GM12878 (cell line): ENCODE results near the gene TES. TPM values are rescaled to one million over a fixed set of nuclear protein-coding genes. Genes with fewer than 3 reads are reported as not detected.

Experiments
- ATAC-seq: fragments of 200-7000 bp; cut with Tn5 transposase; 3 replicates; pipeline ENCODE4 v1.9.1; 2020; ENCODE audit warnings: mild to moderate bottlenecking, moderate library complexity
- BruUV-seq: library from RNA; stranded (reverse); fragments of 400-500 nt; replicated peaks from 2 replicates; lab custom pipeline; 2021; lab: Mats Ljungman, UMichigan
- CTCF ChIA-PET: fragments of 300-600 bp; sonication (Branson Sonifier 250); formaldehyde crosslinking; extraction: SDS; loops from one replicate; lab custom pipeline; 2021; ENCODE audit warnings: inconsistent platforms; lab: Yijun Ruan, JAX
- POLR2A ChIA-PET: fragments of 350-600 bp; formaldehyde crosslinking; extraction: SDS; loops from one replicate; lab custom pipeline; 2021; ENCODE audit warnings: inconsistent platforms; lab: Charles Lee
- RAD21 ChIA-PET: fragments of 300-600 bp; sonication (Branson Sonifier 250); formaldehyde crosslinking; loops from one replicate; lab custom pipeline; 2023; ENCODE audit warnings: antibody characterized with exemption; ENCODE audit not compliant: unreplicated experiment; lab: Charles Lee
- SMC1A ChIA-PET: fragments of 300-600 bp; sonication (Branson Sonifier 250); formaldehyde crosslinking; loops from one replicate; lab custom pipeline; 2023; ENCODE audit not compliant: unreplicated experiment, uncharacterized antibody; lab: Charles Lee
- DNase-seq: peaks from one replicate; pipeline ENCODE4 v3.0.0-alpha.2; 2011; ENCODE audit warnings: low read depth, low spot score
- FAIRE-seq: peaks from 3 replicates; lab custom pipeline; 2011; peaks lifted over from hg19 to GRCh38; lab: Jason Lieb, UNC
- H2AFZ ChIP-seq: 2 replicates; pipeline ENCODE4 v1.6.0; 2011; ENCODE audit warnings: low read depth, low read length, control low read depth; ENCODE audit not compliant: control insufficient read depth
- H3K27ac ChIP-seq: 2 replicates; pipeline ENCODE4 v1.5.1; 2011; ENCODE audit warnings: control low read depth; ENCODE audit not compliant: control insufficient read depth, insufficient read depth
- H3K27me3 ChIP-seq, 2 experiments: replicated peaks in 1 of 2; 2 replicates each; pipeline versions ENCODE4 v1.6.0 to v1.6.1; 2011; ENCODE audit warnings: low read length in 1 of 2; ENCODE audit not compliant: control insufficient read depth in 2 of 2, insufficient read depth in 2 of 2
- H3K36me3 ChIP-seq, 2 experiments: 2 replicates each; pipeline ENCODE4 v1.5.1; 2011; ENCODE audit warnings: low read length in 1 of 2; ENCODE audit not compliant: control insufficient read depth in 2 of 2, insufficient read depth in 2 of 2
- H3K4me1 ChIP-seq: 2 replicates; pipeline ENCODE4 v1.6.1; 2011; ENCODE audit warnings: mild to moderate bottlenecking, low read length, moderate library complexity, mixed read lengths; ENCODE audit not compliant: control insufficient read depth, insufficient read depth
- H3K4me2 ChIP-seq: 2 replicates; pipeline ENCODE4 v1.6.0; 2011; ENCODE audit warnings: control low read depth; ENCODE audit not compliant: control insufficient read depth, insufficient read depth
- H3K4me3 ChIP-seq: fragments of 200-600 bp; sonication (generic); 2 replicates; pipeline ENCODE4 v1.5.1; 2016
- H3K79me2 ChIP-seq: 2 replicates; pipeline ENCODE4 v1.6.0; 2011; ENCODE audit warnings: low read length; ENCODE audit not compliant: control insufficient read depth, insufficient read depth
- H3K9ac ChIP-seq: 2 replicates; pipeline ENCODE4 v1.8.0; 2011; ENCODE audit warnings: low read length, control low read depth, mixed read lengths; ENCODE audit not compliant: control insufficient read depth, insufficient read depth
- H3K9me3 ChIP-seq: replicated peaks from 3 replicates; pipeline ENCODE4 v1.5.1; 2011; ENCODE audit warnings: mild to moderate bottlenecking, low read length; ENCODE audit not compliant: control insufficient read depth, insufficient read depth
- H4K20me1 ChIP-seq: 2 replicates; pipeline ENCODE4 v1.6.0; 2011; ENCODE audit not compliant: control insufficient read depth, insufficient read depth
- CBFB ChIP-seq: IDR thresholded peaks from 2 replicates; pipeline ENCODE4 v1.6.1; 2016; ENCODE audit warnings: antibody characterized with exemption, low read depth
- E2F8 ChIP-seq: fragments of 450-650 bp; IDR thresholded peaks from 2 replicates; pipeline ENCODE4 v1.6.1; 2018; ENCODE audit warnings: mild to moderate bottlenecking, low read depth, moderate library complexity; ENCODE audit not compliant: partially characterized antibody
- EP300 ChIP-seq, 2 experiments: fragments of 150-350 bp in 1 of 2; IDR thresholded peaks; 2 replicates each; pipeline ENCODE4 v1.6.1; 2011 to 2012; ENCODE audit warnings: low read depth in 2 of 2, low read length in 2 of 2, borderline replicate concordance in 1 of 2, improper control_type of control experiment in 1 of 2, inconsistent platforms in 1 of 2; ENCODE audit not compliant: control insufficient read depth in 1 of 2
- FOS ChIP-seq: IDR thresholded peaks from 3 replicates; pipeline ENCODE4 v1.6.1; 2011; ENCODE audit warnings: borderline replicate concordance; ENCODE audit not compliant: insufficient read length; ENCODE audit errors: extremely low read depth
- GABPA ChIP-seq: IDR thresholded peaks from 2 replicates; pipeline ENCODE4 v1.6.1; 2014; ENCODE audit warnings: antibody characterized with exemption, low read depth, mild to moderate bottlenecking, inconsistent platforms
- GATAD2B ChIP-seq: fragments of 450-650 bp; conservative IDR thresholded peaks from 2 replicates; pipeline ENCODE4 v1.6.1; 2017; ENCODE audit warnings: low read depth, mild to moderate bottlenecking, moderate library complexity
- JUNB ChIP-seq: IDR thresholded peaks from 2 replicates; pipeline ENCODE4 v1.6.1; 2016; ENCODE audit warnings: antibody characterized with exemption, mild to moderate bottlenecking
- MEF2A ChIP-seq: IDR thresholded peaks from 2 replicates; pipeline ENCODE4 v1.6.1; 2011; ENCODE audit warnings: low read depth, mild to moderate bottlenecking, low read length, moderate library complexity; ENCODE audit not compliant: insufficient read depth
- MYC ChIP-seq: IDR thresholded peaks from 2 replicates; pipeline ENCODE4 v1.6.1; 2011; ENCODE audit warnings: mild to moderate bottlenecking, low read length, moderate library complexity, inconsistent platforms; ENCODE audit not compliant: insufficient read depth, insufficient replicate concordance, insufficient read length, severe bottlenecking
- PKNOX1 ChIP-seq: fragments of 450-650 bp; IDR thresholded peaks from 2 replicates; pipeline ENCODE4 v1.6.1; 2016; ENCODE audit warnings: mild to moderate bottlenecking
- SP1 ChIP-seq: IDR thresholded peaks from one replicate; pipeline ENCODE4 v1.6.1; 2011; ENCODE audit warnings: low read depth, low read length
- TBL1XR1 ChIP-seq: IDR thresholded peaks from 2 replicates; pipeline ENCODE4 v1.6.1; 2012; ENCODE audit warnings: low read depth, low read length, improper control_type of control experiment
- ZNF274 ChIP-seq: IDR thresholded peaks from one replicate; pipeline ENCODE4 v1.8.0; 2011; ENCODE audit not compliant: insufficient read length, insufficient read depth
- ZZZ3 ChIP-seq: IDR thresholded peaks from 2 replicates; pipeline ENCODE4 v1.6.1; 2011; ENCODE audit warnings: low read depth; ENCODE audit not compliant: control insufficient read depth, insufficient read length
- WGBS: methylation state at CpG from one replicate; pipeline ENCODE4 v1.1.6; 2016; ENCODE audit warnings: low lambda C conversion rate; ENCODE audit not compliant: insufficient replicate concordance, insufficient coverage; ENCODE audit errors: missing lambda C conversion rate; 5-methylcytosine and 5-hydroxymethylcytosine counted together
- in situ Hi-C: fragments of 300-500 bp; cut with MboI; formaldehyde crosslinking; loops from 9 replicates; pipeline ENCODE4 v1.14.3; 2018; ENCODE audit warnings: mixed read lengths
- intact Hi-C: fragments of 100-400 bp; cut with micrococcal nuclease; formaldehyde crosslinking; loops from one replicate; pipeline ENCODE4 v1.14.2; 2022; ENCODE audit not compliant: unreplicated experiment
- polyA plus RNA-seq, 11 experiments: library from polyadenylated mRNA; depleted of rRNA in 4 of 11; unstranded in 6 of 11; stranded (reverse) in 5 of 11; fragments of >200 nt; fragmentation: Nextera tagmentation in 4 of 11; fragmentation: Illumina TruSeq in 1 of 11; extraction: Ambion mirVana in 4 of 11; extraction: Trizol in 1 of 11; gene quantifications; 1 replicate in 1 of 11; 2 replicates in 10 of 11; pipeline versions ENCODE4 v1.2.1 to v1.2.3, GENCODE V29; 2011 to 2016; ENCODE audit warnings: inconsistent platforms in 2 of 11, missing spikeins in 2 of 11, low read depth in 1 of 11
- total RNA-seq, 4 experiments: library from RNA; depleted of rRNA in 3 of 4; stranded (reverse); fragments of >200 nt in 3 of 4; fragmentation: Illumina TruSeq in 1 of 4; extraction: Trizol in 1 of 4; gene quantifications; 2 replicates each; pipeline versions ENCODE4 v1.2.1 to v1.2.3, GENCODE V29; 2013 to 2021

TES gene
- total and polyA plus RNA-seq, 10 of the 15 experiments (the other 5 are each of a cell fraction or from before 2014, with no cell fraction given), result 31.2 to 77.5 (median 59.2) TPM

GRCh38 chr7:116194115-116194514, 16.2 kb upstream of the TES start (continued):
- no peak for TF ChIP-seq PKNOX1
- TF ChIP-seq EP300 (IDR thresholded peaks at IDR 0.05; ENCODE audit: borderline replicate concordance in 1 of 2, control insufficient read depth in 1 of 2, low read depth in 2 of 2, low read length in 2 of 2), result no peak

GRCh38 chr7:116195451-116195850, 14.9 kb upstream of the TES start:
- H3K27me3 ChIP-seq, result no peaks in the 10 kb centered on the region; a peak in 1 of 4 replicates
- H3K27ac ChIP-seq, result no peak overlapping the region
- in situ Hi-C loops, result no loop called here
- FAIRE-seq (no peak), DNase-seq (no peak), ATAC-seq (no peak)
- ChIA-PET POLR2A (no interaction called here), CTCF (interaction anchor here (0.7 to 1.4 kb wide), 5 partner anchors 15 to 960 kb away, joined by 3 to 4 read pairs (median 3); no protein-coding TSS in a partner anchor), RAD21 (interaction anchor here (0.6 kb wide), 1 partner anchor 15 kb away, joined by 3 read pairs; no protein-coding TSS in a partner anchor), SMC1A (interaction anchor here (0.7 to 1.4 kb wide), 2 partner anchors 11 to 391 kb away, joined by 3 read pairs; no protein-coding TSS in a partner anchor)
- H3K36me3 ChIP-seq, result no peaks in the 10 kb centered on the region
- H2AFZ ChIP-seq, result no peak overlapping the region
- no peaks in the 10 kb centered on the region for H3K9me3 ChIP-seq
- no peaks in the 10 kb centered on the region for H4K20me1 ChIP-seq
- H3K4me2 ChIP-seq, result no peak overlapping the region
- H3K9ac ChIP-seq, result no peak overlapping the region
- no peak overlapping the region for H3K4me3 ChIP-seq
- no peaks in the 10 kb centered on the region for H3K4me1 ChIP-seq
- BruUV-seq, result no TSS peak
- WGBS, result 35% methylated on average over 1 of the region's 1 CpG
- intact Hi-C loops, result no loop called here
- H3K79me2 ChIP-seq, result no peaks in the 10 kb centered on the region
- TF ChIP-seq GABPA (no peak), TBL1XR1 (no peak), JUNB (no peak), E2F8 (no peak), EP300 (IDR thresholded peaks at IDR 0.05; ENCODE audit: borderline replicate concordance in 1 of 2, control insufficient read depth in 1 of 2, low read depth in 2 of 2, low read length in 2 of 2) (no peak), MYC (no peak), ZNF274 (no peak), MEF2A (no peak), GATAD2B (no peak), SP1 (no peak), FOS (no peak), ZZZ3 (no peak), CBFB (no peak)
